ENCODE results near the gene ACAP3.

ACAP3 gene

DNA sequence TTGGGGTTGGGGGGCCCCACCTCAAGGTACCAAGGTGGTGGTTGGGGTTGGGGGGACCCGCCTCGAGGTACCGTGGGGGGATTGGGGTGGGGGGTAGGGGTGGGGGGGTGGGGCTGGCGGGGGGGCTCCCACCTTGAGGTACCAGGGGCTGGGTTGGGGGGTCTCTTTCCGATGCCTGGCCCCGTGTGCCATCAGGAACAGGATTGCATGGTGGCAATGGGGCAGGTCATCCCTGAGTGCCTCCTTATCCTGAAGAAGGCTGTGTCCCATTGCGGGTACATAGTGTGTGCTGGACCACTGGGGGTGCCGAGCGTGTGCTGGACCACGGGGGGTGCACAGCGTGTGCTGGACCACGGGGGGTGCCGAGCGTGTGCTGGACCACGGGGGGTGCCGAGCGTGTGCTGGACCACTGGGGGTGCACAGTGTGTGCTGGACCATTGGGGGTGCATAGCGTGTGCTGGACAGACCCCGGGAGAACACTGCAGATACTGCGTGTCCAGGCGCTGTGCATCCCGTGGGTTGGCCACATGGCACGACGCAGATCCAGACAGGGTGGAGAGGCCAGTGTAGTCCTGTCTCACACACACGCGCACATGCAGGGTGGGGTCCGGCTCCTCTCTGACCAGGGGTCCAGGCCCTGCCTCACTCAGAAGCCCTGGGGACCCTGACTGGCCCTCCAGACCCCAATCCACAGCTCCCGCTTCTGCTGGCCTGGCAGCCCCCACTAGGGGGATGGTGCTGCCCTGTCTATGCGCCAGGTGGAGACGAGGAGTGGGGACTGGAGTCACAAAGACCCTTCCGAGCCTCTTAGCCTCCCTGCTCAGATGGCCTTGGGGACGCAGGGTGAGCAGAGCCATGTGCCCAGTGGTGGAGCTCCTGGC is 23.3 kb downstream of the ACAP3 start:
- peak in 1 of 3 experiments; percentile 23 for DNase-seq

DNA sequence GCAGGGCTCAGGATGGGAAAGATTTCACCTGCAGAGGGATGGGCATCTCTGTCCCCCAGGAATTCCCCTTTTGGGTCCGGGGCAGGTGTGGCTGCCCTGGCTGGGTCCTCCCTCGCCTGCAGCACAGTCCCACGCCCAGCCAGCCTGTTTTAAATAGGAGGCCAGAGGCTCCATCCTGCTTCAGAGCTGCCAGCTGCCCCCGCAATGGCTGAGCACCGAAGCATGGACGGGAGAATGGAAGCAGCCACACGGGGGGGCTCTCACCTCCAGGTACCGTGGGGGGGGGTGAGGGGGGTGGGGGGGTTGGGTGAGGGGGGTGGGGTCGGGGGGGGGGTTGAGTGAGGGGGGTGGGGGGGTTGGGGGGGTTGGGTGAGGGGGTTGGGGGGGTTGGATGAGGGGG is 23.9 kb downstream of the ACAP3 start:
- DNase-seq: no peak

GRCh38 chr1:1282998-1283397 is 24.7 kb downstream of the ACAP3 start:
- DNase-seq: no peak

- no peak for DNase-seq
Observed at GRCh38 chr1:1281533-1282321, 26.0 kb downstream of the ACAP3 start.

DNA sequence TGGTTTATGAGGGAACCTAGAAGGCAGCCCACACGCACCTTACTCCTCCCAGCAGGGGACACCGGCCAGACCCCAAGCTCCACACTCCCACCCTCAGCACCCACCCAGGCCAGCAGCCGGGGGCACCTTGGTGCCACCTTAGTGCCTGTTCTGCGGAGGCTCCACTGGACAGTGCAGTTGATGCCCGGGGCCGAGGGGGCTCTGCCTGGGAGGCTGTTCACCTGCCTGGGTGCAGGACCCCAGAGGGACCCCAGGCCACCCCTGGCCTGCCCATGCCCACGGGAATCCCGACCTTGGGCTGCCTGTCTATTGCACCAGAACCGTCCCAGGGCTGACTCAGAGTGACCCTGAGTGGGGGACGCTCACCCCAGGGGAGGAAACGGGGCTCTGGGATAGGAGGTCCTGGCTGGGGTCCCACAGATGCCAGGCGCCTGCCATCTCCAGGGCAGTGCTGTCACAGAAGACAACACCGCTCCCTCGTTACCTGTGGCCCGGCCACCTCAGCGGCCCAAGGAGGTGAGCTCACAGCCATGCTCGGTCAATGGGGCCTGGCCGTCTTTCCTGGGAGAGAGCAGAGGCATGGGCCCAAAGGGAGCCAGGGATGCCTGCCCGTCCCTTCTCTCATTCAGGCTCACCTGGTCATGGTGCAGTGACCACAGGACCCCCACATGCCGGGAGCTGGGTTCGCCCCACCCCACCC is 26.8 kb downstream of the ACAP3 start:
- DNase-seq: no peak

DNA sequence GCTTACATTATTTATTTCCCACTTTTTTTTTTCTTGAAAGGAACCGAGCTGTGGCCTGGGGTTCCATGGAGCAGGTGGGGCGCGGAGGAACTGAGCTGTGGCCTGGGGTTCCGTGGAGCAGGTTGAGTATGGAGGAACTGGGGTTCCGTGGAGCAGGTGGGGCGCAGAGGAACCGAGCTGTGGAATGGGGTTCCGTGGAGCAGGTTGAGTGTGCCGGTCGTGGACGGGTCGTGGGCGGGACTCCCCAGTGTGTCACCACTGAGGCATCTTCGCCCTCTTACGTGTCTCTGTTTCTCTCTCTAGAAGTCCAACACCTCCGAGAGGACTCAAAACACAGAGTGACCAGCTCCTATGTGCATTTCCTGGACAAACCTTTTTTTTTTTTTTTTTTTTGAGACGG is 28.7 kb downstream of the ACAP3 start:
- no peak for DNase-seq

GRCh38 chr1:1278620-1279019 is 29.1 kb downstream of the ACAP3 start:
- no peak for DNase-seq

GRCh38 chr1:1275836-1276235 is 31.9 kb downstream of the ACAP3 start:
- no peak for DNase-seq

GRCh38 chr1:1274931-1275431 is 32.7 kb downstream of the ACAP3 start:
- no peak for DNase-seq

- DNase-seq: no peak
Observed at GRCh38 chr1:1274299-1274930, 33.3 kb downstream of the ACAP3 start.

DNA sequence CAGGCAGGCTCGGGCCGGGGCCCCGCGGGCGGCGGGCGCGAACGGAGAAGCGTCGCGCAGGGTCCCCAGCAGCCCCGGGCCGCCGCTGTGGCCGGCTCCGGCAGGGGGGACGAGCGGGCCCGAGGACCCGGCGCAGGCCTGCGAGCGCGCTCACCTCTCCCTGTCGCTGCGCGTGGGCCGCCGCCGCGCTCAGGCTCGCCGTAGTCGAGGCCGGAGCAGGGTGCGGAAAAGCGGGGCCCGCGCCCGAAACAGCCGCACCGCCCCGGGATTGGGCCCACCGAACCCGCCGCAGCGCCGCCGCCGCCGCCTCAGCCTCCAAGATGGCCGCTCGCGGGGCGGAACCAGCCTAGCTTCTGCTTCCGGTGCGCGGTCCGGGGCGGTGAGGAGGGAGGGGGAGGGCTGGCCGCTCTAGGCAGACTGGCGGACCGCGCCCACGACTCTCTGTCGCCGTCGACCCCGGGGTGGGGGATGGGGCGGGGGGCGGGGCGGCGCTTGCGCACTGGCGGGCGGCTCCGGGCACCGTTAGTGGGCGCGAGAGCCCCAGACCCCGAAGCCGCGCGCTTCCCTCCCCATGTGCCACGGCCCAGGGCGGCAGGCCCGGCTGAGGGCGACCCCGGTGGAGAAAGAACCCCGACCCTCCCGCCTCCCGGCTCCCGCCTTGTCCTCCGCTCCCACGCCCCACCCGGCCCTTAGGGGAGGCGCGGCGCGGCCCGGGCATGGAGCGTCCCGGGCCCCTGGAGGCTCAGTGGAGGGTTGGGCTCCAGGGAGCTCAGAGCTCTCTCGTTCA is 34.0 kb downstream of the ACAP3 start, which contains the start of gene UBE2J2:
TSS of gene UBE2J2 (minus strand) at position 343 of the 787 bp plus-strand sequence. CDS start 5,862 bp downstream, outside the sequence.
- peak; percentile 80 to 90 (median 89) for DNase-seq

- peak in 1 of 3 experiments; percentile 37 for DNase-seq
Observed at GRCh38 chr1:1273209-1273511, 34.6 kb downstream of the ACAP3 start.

DNA sequence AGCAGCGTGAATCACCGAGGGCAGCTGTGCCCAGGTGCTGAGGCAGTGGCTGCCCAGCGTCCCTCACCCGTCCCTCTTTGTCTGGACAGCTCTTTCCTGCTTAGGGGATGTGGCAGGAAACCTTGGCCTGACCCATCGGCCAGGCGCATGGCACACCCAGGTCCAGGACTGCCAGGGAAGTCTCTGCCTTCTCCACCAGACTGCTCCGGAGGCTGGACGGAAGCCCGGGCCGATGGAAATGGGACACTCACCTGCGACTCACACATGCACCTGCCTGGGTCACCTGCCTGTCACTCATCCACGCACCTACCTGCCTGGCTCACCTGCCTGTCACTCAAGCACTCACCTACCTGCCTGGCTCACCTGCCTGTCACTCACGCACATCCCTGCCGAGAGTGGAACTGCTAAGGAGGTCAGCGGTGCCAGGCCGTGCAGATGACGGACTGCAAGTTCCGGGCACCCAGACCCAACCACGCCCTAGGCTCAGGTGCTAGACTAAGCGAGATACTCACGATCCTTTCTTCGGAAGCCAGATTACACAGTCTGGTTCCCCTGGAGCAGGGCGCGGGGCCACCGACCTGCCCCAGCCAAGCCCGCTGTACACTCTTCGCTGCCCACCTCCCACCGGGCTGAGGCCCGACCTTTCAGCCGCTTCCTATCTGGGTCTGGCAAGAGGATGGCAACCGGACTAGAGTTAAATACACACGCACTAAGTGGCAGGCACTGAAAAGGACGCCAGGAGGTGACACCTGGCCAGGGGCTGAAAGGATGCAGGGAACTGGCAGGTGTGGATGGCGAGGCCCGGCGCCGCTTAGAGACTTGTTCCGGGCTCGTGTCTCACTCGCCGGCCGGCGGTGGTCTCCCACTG is 35.2 kb downstream of the ACAP3 start:
- peak in 1 of 3 experiments; percentile 41 for DNase-seq

DNA sequence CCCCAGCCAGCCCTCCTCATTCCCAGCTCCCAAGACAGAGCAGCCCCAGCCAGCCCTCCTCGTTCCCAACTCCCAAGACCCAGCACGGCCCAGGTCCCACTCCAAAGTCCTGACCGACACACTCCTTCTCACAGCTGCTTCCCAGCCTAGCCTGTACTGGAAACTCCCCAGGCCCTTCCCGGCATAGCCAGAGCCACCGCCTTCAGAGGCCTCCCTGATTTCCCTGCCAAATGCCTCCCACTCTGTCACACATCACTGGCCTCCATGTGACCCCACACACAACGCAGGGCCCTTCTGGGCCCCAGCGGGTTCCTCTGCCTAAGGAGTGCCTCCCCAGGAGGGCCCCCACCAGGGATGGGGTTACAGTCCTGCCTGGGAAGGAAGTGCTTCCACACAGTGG is 36.9 kb downstream of the ACAP3 start:
- DNase-seq: no peak

GRCh38 chr1:1268284-1268682 is 39.4 kb downstream of the ACAP3 start:
- DNase-seq: no peak

DNA sequence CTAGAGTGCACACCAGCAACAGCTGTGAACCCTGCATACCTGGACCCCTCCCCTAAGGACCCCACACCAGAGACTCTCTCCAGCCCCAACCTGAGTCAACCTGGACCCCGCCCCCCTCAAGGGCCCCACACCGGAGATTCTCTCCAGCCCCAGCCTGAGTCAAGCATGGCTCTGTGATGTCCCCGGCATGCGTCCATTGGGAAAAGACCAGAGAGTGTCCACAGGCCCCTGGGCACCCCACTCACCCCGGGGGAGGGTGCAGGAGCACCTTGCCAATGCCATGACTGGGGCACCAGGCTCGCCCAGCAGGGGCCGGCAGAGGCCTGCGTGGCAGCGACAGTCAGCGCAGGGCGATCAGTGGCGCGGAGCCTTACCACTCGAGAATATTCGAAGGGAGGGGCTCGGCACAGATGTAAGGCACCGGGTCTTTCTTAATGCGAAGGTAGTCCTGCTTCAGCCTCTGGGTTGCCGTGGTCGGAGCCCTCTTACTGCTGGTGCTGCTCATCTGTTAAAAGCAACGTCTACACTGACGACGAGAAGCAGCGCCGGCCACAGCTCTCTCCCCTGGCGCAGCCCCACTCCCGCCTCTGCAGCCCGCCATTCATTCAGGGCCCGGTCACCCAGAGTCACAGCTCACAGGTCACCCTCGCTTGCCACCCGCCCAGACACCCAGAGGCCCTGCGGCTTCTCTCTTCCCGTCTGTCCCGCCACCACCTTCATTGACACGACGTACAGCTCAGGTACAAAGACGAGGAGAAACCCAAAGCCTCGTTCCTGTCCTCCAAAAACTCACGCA is 40.0 kb downstream of the ACAP3 start:
- DNase-seq: no peak

DNA sequence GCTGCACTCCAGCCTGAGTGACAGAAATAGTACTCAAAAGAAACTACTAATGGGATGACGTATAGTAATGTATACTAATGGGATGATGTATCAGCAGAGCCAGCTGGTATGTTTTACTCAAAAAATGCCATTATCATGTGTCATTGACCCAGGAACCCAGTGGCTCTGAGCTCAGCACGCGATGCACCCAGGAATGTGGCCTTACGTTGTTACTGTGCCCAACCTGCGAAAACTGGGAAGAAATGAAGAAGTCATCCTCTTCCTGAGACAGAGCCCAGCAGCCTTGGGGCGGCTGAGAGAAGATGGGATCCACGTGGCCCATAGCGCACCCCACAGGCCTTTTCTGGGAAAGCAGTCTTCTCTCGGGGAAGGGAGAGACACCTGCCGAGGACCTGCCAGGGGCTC is 42.9 kb downstream of the ACAP3 start:
- no peak for DNase-seq

- no peak for DNase-seq
Observed at GRCh38 chr1:1264026-1264425, 43.7 kb downstream of the ACAP3 start.

GRCh38 chr1:1262758-1263157 is 45.0 kb downstream of the ACAP3 start:
- no peak for DNase-seq

DNA sequence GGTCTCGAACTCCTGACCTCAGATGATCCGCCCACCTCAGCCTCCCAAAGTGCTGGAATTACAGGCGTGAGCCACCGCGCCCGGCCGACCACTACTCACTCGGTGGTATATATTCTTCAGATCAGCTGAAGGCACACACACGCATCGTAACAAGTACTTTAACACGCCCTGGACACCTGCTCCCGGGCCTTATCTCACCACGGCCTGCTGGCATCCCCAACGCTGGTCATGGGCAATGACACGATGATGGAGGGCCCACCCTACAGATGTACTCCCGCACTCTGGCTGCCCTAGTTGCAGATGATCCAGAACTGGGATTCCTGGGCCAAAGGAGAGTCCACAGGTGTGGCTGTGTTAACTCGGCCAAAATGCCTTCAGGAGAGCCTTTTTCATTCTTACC is 45.7 kb downstream of the ACAP3 start:
- no peak for DNase-seq

Measured in NCI-H1417 (cell line).